CD14-positive monocyte (primary cell): Measurements from ENCODE around the gene AIG1. TPM values are rescaled to one million over a fixed set of nuclear protein-coding genes. Genes with fewer than 3 reads are reported as not detected.

Source experiments
- DNase-seq, 3 donors: peaks; one replicate each; pipeline ENCODE4 v3.0.0-alpha.2; 2011 to 2022
- H2AFZ ChIP-seq: 2 replicates; pipeline ENCODE4 v1.6.0; 2012; ENCODE audit warnings: mild to moderate bottlenecking, low read depth, low read length, inconsistent platforms; ENCODE audit not compliant: insufficient read depth, poor library complexity, severe bottlenecking
- H3K27ac ChIP-seq, 2 donors: 1 replicate in 1 of 2; 2 replicates in 1 of 2; pipeline ENCODE4 v1.5.1; 2012 to 2013; ENCODE audit warnings: low read length in 2 of 2, control low read depth in 1 of 2, inconsistent platforms in 1 of 2, low read depth in 1 of 2, mild to moderate bottlenecking in 1 of 2
- H3K27me3 ChIP-seq, 2 donors: one replicate each; pipeline versions ENCODE4 v1.6.0 to v1.6.1; 2011 to 2013; ENCODE audit warnings: low read length in 2 of 2; ENCODE audit not compliant: control insufficient read depth in 2 of 2, insufficient read depth in 2 of 2
- H3K36me3 ChIP-seq, 2 donors: replicated peaks in 1 of 2; 1 replicate in 1 of 2; 2 replicates in 1 of 2; pipeline versions ENCODE4 v1.5.1 to v1.6.1; 2012 to 2013; ENCODE audit warnings: low read length in 2 of 2, control low read depth in 1 of 2, inconsistent platforms in 1 of 2, mild to moderate bottlenecking in 1 of 2; ENCODE audit not compliant: insufficient read depth in 2 of 2, control insufficient read depth in 1 of 2
- H3K4me1 ChIP-seq, 2 donors: 1 replicate in 1 of 2; 2 replicates in 1 of 2; pipeline versions ENCODE4 v1.5.1 to v1.6.1; 2012 to 2013; ENCODE audit warnings: low read length in 2 of 2, control low read depth in 1 of 2, inconsistent platforms in 1 of 2, mild to moderate bottlenecking in 1 of 2, moderate library complexity in 1 of 2; ENCODE audit not compliant: insufficient read depth in 2 of 2, control insufficient read depth in 1 of 2
- H3K4me2 ChIP-seq: replicated peaks from 2 replicates; pipeline ENCODE3; 2012; ENCODE audit warnings: low read length, moderate library complexity, mild to moderate bottlenecking; ENCODE audit not compliant: poor library complexity, severe bottlenecking; ENCODE audit errors: extremely low read depth
- H3K4me3 ChIP-seq, 3 experiments: fragments of 200-600 bp in 1 of 3; sonication (generic) in 1 of 3; replicated peaks in 1 of 3; 1 replicate in 2 of 3; 2 replicates in 1 of 3; pipeline ENCODE4 v1.5.1; 2011 to 2013; ENCODE audit warnings: low read length in 3 of 3, mild to moderate bottlenecking in 3 of 3, control low read depth in 2 of 3, low read depth in 2 of 3, inconsistent platforms in 1 of 3, moderate library complexity in 1 of 3
- H3K79me2 ChIP-seq: 2 replicates; pipeline ENCODE4 v1.6.0; 2012; ENCODE audit warnings: mild to moderate bottlenecking, control low read depth, inconsistent platforms, low read length, moderate library complexity; ENCODE audit not compliant: insufficient read depth
- H3K9ac ChIP-seq: 2 replicates; pipeline ENCODE4 v1.6.0; 2017; ENCODE audit warnings: low read length, mild to moderate bottlenecking; ENCODE audit not compliant: insufficient read depth, poor library complexity, severe bottlenecking
- H3K9me3 ChIP-seq, 2 donors: replicated peaks in 1 of 2; 1 replicate in 1 of 2; 2 replicates in 1 of 2; pipeline versions ENCODE4 v1.5.1 to v1.6.1; 2012 to 2013; ENCODE audit warnings: low read length in 2 of 2, control low read depth in 1 of 2; ENCODE audit not compliant: control insufficient read depth in 1 of 2, insufficient read depth in 1 of 2
- H4K20me1 ChIP-seq: 2 replicates; pipeline ENCODE4 v1.6.0; 2012; ENCODE audit warnings: mild to moderate bottlenecking, low read length, control low read depth, moderate library complexity; ENCODE audit not compliant: insufficient read depth
- H3K27ac Mint-ChIP-seq, 7 donors: one replicate each; pipeline ENCODE4 v1.8.0; 2020; ENCODE audit warnings: mild to moderate bottlenecking in 7 of 7, mixed read lengths in 7 of 7, moderate library complexity in 6 of 7, inconsistent platforms in 2 of 7
- H3K27me3 Mint-ChIP-seq, 3 donors: one replicate each; pipeline ENCODE4 v1.8.0; 2021 to 2022; ENCODE audit warnings: low read depth in 3 of 3, mild to moderate bottlenecking in 3 of 3, mixed read lengths in 3 of 3, moderate library complexity in 3 of 3, inconsistent platforms in 1 of 3
- H3K36me3 Mint-ChIP-seq, 2 donors: one replicate each; pipeline ENCODE4 v1.8.0; 2020; ENCODE audit warnings: mixed read lengths in 2 of 2, inconsistent platforms in 1 of 2, mild to moderate bottlenecking in 1 of 2
- H3K4me1 Mint-ChIP-seq: one replicate; pipeline ENCODE4 v1.8.0; 2020; ENCODE audit warnings: mild to moderate bottlenecking, mixed read lengths
- H3K4me3 Mint-ChIP-seq, 2 donors: one replicate each; pipeline ENCODE4 v1.8.0; 2020; ENCODE audit warnings: mild to moderate bottlenecking in 2 of 2, mixed read lengths in 2 of 2, moderate library complexity in 1 of 2
- H3K9me3 Mint-ChIP-seq, 7 donors: one replicate each; pipeline ENCODE4 v1.8.0; 2020 to 2022; ENCODE audit warnings: mixed read lengths in 7 of 7, mild to moderate bottlenecking in 6 of 7, moderate library complexity in 6 of 7, inconsistent platforms in 2 of 7
- CTCF ChIP-seq: fragments of 200-600 bp; IDR thresholded peaks from one replicate; pipeline ENCODE4 v1.8.0; 2022; ENCODE audit warnings: antibody characterized with exemption, mild to moderate bottlenecking
- WGBS: methylation state at CpG from one replicate; pipeline ENCODE4 v1.1.5; 2013; ENCODE audit warnings: missing lambda C conversion rate; ENCODE audit not compliant: insufficient coverage; 5-methylcytosine and 5-hydroxymethylcytosine counted together
- intact Hi-C, 2 donors: fragments of 100-400 bp; cut with micrococcal nuclease; formaldehyde crosslinking; loops; one replicate each; pipeline versions ENCODE4 v1.15.0 to v1.15.1; 2023
- polyA plus RNA-seq, 3 donors: library from polyadenylated mRNA; depleted of rRNA in 1 of 3; unstranded in 2 of 3; stranded (reverse) in 1 of 3; fragments of 300-500 nt in 2 of 3; fragments of >200 nt in 1 of 3; fragmentation: Illumina TruSeq in 2 of 3; gene quantifications; 1 replicate in 2 of 3; 2 replicates in 1 of 3; pipeline ENCODE4 v1.2.3, GENCODE V29; 2012 to 2021

The AIG1 gene
- polyA plus RNA-seq, 3 donors: 6.7 to 7.6 (median 6.8) TPM

- 75% methylated on average over 1 of the region's 2 CpGs for WGBS
- Mint-ChIP-seq H3K9me3 (peaks cover 0 to 3% (median 0%) of the 10 kb centered on the region in 7 donors), H3K27me3 (no peaks in the 10 kb centered on the region), H3K36me3 (no peaks in the 10 kb centered on the region), H3K4me1 (no peaks in the 10 kb centered on the region), H3K4me3 (no peak overlapping the region), H3K27ac (no peak overlapping the region)
- H3K27me3 ChIP-seq: no peaks in the 10 kb centered on the region
- no peaks in the 10 kb centered on the region for H4K20me1 ChIP-seq
- no peak overlapping the region for H3K27ac ChIP-seq
- no peak overlapping the region for H2AFZ ChIP-seq
- H3K4me1 ChIP-seq: no peaks in the 10 kb centered on the region
- no peaks in the 10 kb centered on the region for H3K36me3 ChIP-seq
- H3K9me3 ChIP-seq: no peaks in the 10 kb centered on the region
- no peak overlapping the region for H3K4me2 ChIP-seq
- TF ChIP-seq CTCF: no peak
- H3K9ac ChIP-seq: no peak overlapping the region
- H3K4me3 ChIP-seq: no peak overlapping the region
- DNase-seq: no peak
- no peaks in the 10 kb centered on the region for H3K79me2 ChIP-seq
- intact Hi-C loops: no loop called here
These were observed 162.1 kb downstream of the AIG1 start for GRCh38 chr6:143222801-143223231.

GRCh38 chr6:143223895-143224294, 163.2 kb downstream of the AIG1 start:
- no peaks in the 10 kb centered on the region for H3K27me3 ChIP-seq
- Mint-ChIP-seq H3K4me1 (no peaks in the 10 kb centered on the region), H3K4me3 (no peak overlapping the region), H3K27ac (no peak overlapping the region), H3K36me3 (no peaks in the 10 kb centered on the region), H3K27me3 (no peaks in the 10 kb centered on the region), H3K9me3 (peaks cover 0 to 3% (median 2%) of the 10 kb centered on the region in 7 donors)
- no peak overlapping the region for H2AFZ ChIP-seq
- H4K20me1 ChIP-seq: no peaks in the 10 kb centered on the region
- H3K79me2 ChIP-seq: no peaks in the 10 kb centered on the region
- intact Hi-C loops: no loop called here
- no peak overlapping the region for H3K4me2 ChIP-seq
- TF ChIP-seq CTCF: no peak
- no peak for DNase-seq
- H3K27ac ChIP-seq: no peak overlapping the region
- H3K36me3 ChIP-seq: no peaks in the 10 kb centered on the region
- H3K4me1 ChIP-seq: no peaks in the 10 kb centered on the region
- no peak overlapping the region for H3K9ac ChIP-seq
- H3K4me3 ChIP-seq: no peak overlapping the region
- WGBS: 100% methylated on average over 1 of the region's 8 CpGs
- no peaks in the 10 kb centered on the region for H3K9me3 ChIP-seq
